GM11168 (cell line): Measurements from ENCODE around the gene ZNF23.

Experiments used
- in situ Hi-C: fragments of 300-500 bp; cut with MboI; formaldehyde crosslinking; loops from one replicate; pipeline ENCODE4 v1.12.0; 2022; ENCODE audit warnings: low sequenced_read_pairs; ENCODE audit not compliant: unreplicated experiment

The ZNF23 gene

GRCh38 chr16:71473891-71474290 is 11.8 kb upstream of the ZNF23 start:
- in situ Hi-C loops = no loop called here

GRCh38 chr16:71472931-71473330 is 10.9 kb upstream of the ZNF23 start:
- in situ Hi-C loops = no loop called here

- in situ Hi-C loops = no loop called here
Measured at GRCh38 chr16:71472051-71472450, 10.0 kb upstream of the ZNF23 start.

GRCh38 chr16:71467810-71468209 is 5.8 kb upstream of the ZNF23 start:
- in situ Hi-C loops = no loop called here

GRCh38 chr16:71464231-71464630 is 2.2 kb upstream of the ZNF23 start:
- in situ Hi-C loops = no loop called here

- in situ Hi-C loops = no loop called here
Measured at GRCh38 chr16:71460941-71461340, 1.1 kb downstream of the ZNF23 start.

- in situ Hi-C loops = no loop called here
Measured at GRCh38 chr16:71460236-71460635, 1.8 kb downstream of the ZNF23 start.

GRCh38 chr16:71459510-71459909 is 2.5 kb downstream of the ZNF23 start:
- in situ Hi-C loops = no loop called here

- in situ Hi-C loops = no loop called here
Measured at GRCh38 chr16:71456801-71457200, 5.2 kb downstream of the ZNF23 start.

GRCh38 chr16:71453036-71453435 is 9.0 kb downstream of the ZNF23 start:
- in situ Hi-C loops = no loop called here

GRCh38 chr16:71449020-71449419 is 13.0 kb downstream of the ZNF23 start:
- in situ Hi-C loops = no loop called here

GRCh38 chr16:71448274-71448866 is 13.7 kb downstream of the ZNF23 start:
- in situ Hi-C loops = no loop called here

- in situ Hi-C loops = no loop called here
Measured at GRCh38 chr16:71443714-71444113, 18.3 kb downstream of the ZNF23 start.

- in situ Hi-C loops = no loop called here
Measured at GRCh38 chr16:71442051-71442440, 20.0 kb downstream of the ZNF23 start, which contains the start of gene TLE7. TLE7 (minus strand) TSS chr16:71442054; CDS start chr16:71433324, 8,730 bp downstream.

GRCh38 chr16:71441348-71442050 is 20.5 kb downstream of the ZNF23 start:
- in situ Hi-C loops = no loop called here

GRCh38 chr16:71440669-71441347 is 21.2 kb downstream of the ZNF23 start:
- in situ Hi-C loops = no loop called here

GRCh38 chr16:71439523-71439922 is 22.5 kb downstream of the ZNF23 start:
- in situ Hi-C loops = no loop called here

GRCh38 chr16:71436473-71436872 is 25.6 kb downstream of the ZNF23 start:
- in situ Hi-C loops = no loop called here

- in situ Hi-C loops = no loop called here
Measured at GRCh38 chr16:71432906-71433305, 29.1 kb downstream of the ZNF23 start.

GRCh38 chr16:71431991-71432390 is 30.1 kb downstream of the ZNF23 start:
- in situ Hi-C loops = no loop called here

GRCh38 chr16:71431176-71431575 is 30.9 kb downstream of the ZNF23 start:
- in situ Hi-C loops = no loop called here
